ENCODE data around the gene DDX23.

The DDX23 gene

GRCh38 chr12:48838048-48838447 lies 13.9 kb downstream of the DDX23 start:
- no peak for TF ChIP-seq CTCF (IDR thresholded peaks at IDR 0.05; ENCODE audit: control extremely low read depth, extremely low read depth, low read depth, missing control alignments)
- CTCF ChIA-PET, result interaction anchor here (1.5 to 3.9 kb wide), 4 partner anchors 14 to 53 kb away, joined by 7 to 17 read pairs (median 10); partner anchors contain the start of gene DDX23
- DNase-seq (ENCODE audit: extremely low spot score), result no peak
- POLR2A ChIA-PET, result no interaction called here

DNA sequence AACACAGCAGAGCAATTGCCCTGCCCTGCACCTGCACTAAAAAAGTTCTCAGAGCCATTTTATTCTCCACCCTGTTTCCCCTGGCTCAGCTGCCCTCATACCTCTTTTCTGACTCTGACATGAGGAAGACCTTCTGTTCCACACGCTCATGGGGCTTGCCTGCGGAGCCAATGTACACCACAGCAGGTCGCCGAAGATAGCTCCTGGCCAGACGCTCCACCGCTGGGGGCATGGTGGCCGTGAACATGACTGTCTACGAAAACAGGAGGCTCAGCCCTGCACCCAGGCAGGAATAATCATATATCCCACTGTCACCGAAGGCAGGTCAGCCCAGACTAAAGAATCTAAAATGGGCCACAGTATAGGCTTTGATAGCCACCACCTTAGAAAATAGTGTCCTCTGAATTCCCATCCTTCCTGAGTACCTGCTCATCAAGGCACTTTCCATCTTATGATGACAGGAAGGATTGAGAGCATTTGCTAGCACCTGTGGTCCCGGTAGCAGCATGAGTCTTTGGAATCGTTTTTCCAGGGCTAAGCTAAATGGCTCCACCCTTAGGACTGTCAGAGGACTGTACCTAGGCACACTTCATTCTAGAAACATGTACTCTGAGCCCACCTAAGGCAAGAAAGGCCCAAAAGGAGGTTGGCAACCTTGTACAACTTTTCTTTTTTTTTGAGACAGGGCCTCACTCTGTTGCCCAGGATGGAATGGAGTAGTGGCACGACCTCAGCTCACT lies 19.5 kb downstream of the DDX23 start:
- DNase-seq (ENCODE audit: extremely low spot score), result no peak
- ChIA-PET POLR2A (no interaction called here), CTCF (interaction anchor here (0.9 to 4.1 kb wide), 5 partner anchors 13 to 29 kb away, joined by 3 to 16 read pairs (median 8); partner anchors contain the start of gene DDX23)
- no peak for TF ChIP-seq CTCF (IDR thresholded peaks at IDR 0.05; ENCODE audit: control extremely low read depth, extremely low read depth, low read depth, missing control alignments)

DNA sequence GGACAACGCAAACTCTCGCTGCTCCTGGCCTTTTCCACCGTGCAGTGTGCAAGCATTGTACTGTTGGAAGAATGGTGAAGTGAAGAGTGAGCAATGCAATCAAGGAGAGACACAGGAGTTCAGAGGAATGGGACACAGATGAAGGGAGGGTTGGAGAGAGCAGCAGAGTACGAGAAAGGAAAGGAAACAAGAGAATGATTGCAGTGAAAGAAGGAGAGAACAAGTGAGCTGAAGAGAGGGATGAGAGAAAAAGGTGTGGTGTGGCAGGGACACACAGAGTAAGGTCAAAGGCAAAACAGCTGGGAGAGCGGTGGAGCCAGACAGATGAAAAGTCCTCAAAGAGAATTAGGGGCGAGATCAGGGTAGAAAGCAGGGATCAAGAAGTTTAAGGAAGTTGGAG lies 20.7 kb downstream of the DDX23 start:
- ChIA-PET POLR2A (interaction anchor here (0.7 kb wide), 1 partner anchor 358 kb away, joined by 3 read pairs; the partner anchor contains the start of gene TUBA1A), CTCF (interaction anchor here (0.9 to 4.1 kb wide), 6 partner anchors 15 to 59 kb away, joined by 3 to 16 read pairs (median 4); partner anchors contain the start of gene DDX23)
- no peak for DNase-seq (ENCODE audit: extremely low spot score)
- no peak for TF ChIP-seq CTCF (IDR thresholded peaks at IDR 0.05; ENCODE audit: control extremely low read depth, extremely low read depth, low read depth, missing control alignments)

DNA sequence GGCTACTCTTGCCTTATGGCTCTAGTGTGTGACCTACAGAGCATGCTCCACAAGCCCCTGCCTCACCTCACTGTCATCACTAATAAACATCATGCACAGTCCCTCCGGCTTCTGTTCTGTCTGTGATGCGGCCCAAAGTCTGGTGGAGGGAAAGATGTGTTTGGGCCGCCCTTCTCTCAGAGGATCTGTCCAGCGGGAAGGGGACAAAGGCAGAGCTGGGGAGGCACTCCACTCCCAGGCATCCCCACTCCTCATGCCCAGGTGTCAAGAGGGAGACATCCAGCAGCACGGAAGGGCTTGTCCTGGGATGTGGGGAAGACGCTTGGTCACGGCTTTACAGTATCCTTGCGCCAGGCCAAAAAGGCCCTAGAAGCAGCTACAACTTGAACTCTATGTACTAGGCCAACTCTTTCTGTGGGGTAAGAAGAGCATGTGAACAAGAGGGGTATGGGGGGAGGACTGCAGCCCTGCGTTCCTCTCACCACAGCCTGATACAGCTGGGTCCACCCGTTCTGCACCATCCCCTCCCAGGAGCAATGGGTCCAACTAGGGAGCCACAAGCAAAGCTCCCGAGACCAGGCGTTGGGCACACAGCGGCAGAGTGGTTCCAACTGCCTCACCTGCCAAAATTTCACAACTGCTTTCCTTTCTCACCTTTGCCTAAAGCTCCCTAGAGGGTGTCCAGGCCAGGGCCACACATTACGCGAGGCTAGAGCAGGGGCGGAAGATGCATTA lies 23.0 kb downstream of the DDX23 start:
- DNase-seq (ENCODE audit: extremely low spot score), result no peak
- no peak for TF ChIP-seq CTCF (IDR thresholded peaks at IDR 0.05; ENCODE audit: control extremely low read depth, extremely low read depth, low read depth, missing control alignments)
- ChIA-PET CTCF (interaction anchor here (1.9 to 7.6 kb wide), 2 partner anchors 9 to 13 kb away, joined by 5 to 70 read pairs; no protein-coding TSS in a partner anchor), POLR2A (no interaction called here)

DNA sequence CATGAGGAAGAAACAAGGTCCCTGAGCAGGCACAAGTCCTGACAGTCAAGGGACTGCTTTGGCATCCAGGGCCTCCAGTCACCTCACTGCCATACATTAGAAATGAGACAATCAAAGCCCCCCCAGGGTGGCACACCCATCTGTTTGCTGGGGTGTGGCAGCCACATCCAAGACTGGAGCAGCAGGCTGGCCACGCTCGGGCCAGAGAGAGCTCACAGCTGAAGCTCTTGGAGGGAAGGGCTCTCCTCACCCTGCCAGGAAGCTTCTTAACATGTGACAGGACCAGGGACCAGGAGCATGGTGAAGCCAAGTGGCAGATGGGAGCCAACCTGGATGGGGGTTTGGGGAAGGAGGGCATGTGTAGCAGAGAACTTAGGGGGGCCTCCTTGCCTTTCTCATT lies 23.7 kb downstream of the DDX23 start:
- ChIA-PET POLR2A (no interaction called here), CTCF (interaction anchor here (1.9 to 7.6 kb wide), 2 partner anchors 9 to 12 kb away, joined by 5 to 70 read pairs; no protein-coding TSS in a partner anchor)
- no peak for DNase-seq (ENCODE audit: extremely low spot score)
- no peak for TF ChIP-seq CTCF (IDR thresholded peaks at IDR 0.05; ENCODE audit: control extremely low read depth, extremely low read depth, low read depth, missing control alignments)

GRCh38 chr12:48827513-48828096 lies 24.4 kb downstream of the DDX23 start:
- ChIA-PET CTCF (interaction anchor here (0.5 to 7.6 kb wide), 6 partner anchors 8 to 73 kb away, joined by 3 to 70 read pairs (median 4); partner anchors contain the start of gene DDX23), POLR2A (interaction anchor here (1.1 kb wide), 1 partner anchor 23 kb away, joined by 4 read pairs; no protein-coding TSS in a partner anchor)

More at GRCh38 chr12:48827513-48828096, 24.4 kb downstream of the DDX23 start:
- no peak for DNase-seq (ENCODE audit: extremely low spot score)
- no peak for TF ChIP-seq CTCF (IDR thresholded peaks at IDR 0.05; ENCODE audit: control extremely low read depth, extremely low read depth, low read depth, missing control alignments)

Data from GM10248 (cell line).